GM23338 (cell line): ENCODE measurements around the gene MAST4.

ENCODE experiments used
- POLR2AphosphoS5 ChIP-seq: IDR thresholded peaks from 2 replicates; pipeline ENCODE4 v1.6.1; 2016; ENCODE audit warnings: antibody characterized with exemption, low read depth
- TF ChIP-seq, protein P1 (sequence below), 2 experiments: fragments of 200-600 bp in 1 of 2; sonication (generic) in 1 of 2; conservative IDR thresholded peaks; 2 replicates each; pipeline versions ENCODE4 v1.5.1 to v1.6.1; 2016 to 2017; ENCODE audit warnings: antibody characterized with exemption in 2 of 2, low read depth in 2 of 2, mild to moderate bottlenecking in 2 of 2, moderate library complexity in 1 of 2

DNA sequence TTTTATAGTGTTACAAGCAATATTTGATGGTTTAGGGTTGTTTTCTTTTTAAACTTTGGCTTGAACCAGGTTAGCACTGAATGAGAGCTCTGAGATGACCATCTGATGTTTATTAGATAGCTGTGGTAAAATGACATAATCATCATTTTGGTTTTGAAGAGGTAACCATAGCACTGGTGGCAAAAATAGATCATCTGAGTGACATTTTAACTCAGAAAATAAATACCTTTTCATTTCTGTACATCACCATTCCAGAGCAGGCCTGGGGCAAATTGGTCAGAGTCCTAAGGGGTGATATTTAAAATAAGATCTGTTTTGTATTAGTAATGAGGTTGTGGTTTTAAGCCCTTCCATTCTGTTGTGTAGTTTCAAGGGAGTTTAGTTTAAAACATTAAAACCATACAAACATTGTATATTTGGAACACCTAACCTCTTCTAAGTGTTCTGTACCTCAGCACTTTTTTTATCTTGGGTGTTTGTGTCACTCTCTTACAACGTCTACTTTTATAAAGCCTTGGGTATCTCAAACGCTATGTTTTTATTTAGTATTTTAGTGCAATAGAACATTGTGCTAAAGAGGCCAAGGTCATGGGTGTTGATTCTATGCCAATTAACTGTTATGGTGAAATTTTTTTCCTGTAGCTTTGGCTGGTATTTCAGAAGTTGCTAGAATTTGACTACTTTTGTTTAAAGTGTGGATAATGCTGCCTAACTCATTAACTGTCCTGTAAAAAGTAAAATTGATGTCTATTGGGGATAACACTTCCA lies 434.3 kb downstream of the MAST4 start:
- TF ChIP-seq, protein P1, sequence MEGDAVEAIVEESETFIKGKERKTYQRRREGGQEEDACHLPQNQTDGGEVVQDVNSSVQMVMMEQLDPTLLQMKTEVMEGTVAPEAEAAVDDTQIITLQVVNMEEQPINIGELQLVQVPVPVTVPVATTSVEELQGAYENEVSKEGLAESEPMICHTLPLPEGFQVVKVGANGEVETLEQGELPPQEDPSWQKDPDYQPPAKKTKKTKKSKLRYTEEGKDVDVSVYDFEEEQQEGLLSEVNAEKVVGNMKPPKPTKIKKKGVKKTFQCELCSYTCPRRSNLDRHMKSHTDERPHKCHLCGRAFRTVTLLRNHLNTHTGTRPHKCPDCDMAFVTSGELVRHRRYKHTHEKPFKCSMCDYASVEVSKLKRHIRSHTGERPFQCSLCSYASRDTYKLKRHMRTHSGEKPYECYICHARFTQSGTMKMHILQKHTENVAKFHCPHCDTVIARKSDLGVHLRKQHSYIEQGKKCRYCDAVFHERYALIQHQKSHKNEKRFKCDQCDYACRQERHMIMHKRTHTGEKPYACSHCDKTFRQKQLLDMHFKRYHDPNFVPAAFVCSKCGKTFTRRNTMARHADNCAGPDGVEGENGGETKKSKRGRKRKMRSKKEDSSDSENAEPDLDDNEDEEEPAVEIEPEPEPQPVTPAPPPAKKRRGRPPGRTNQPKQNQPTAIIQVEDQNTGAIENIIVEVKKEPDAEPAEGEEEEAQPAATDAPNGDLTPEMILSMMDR (conservative IDR thresholded peaks at IDR 0.05; ENCODE audit: low read depth in 2 of 2), result no peak
- TF ChIP-seq POLR2AphosphoS5, result no peak
